Activated CD8-positive, alpha-beta memory T cell treated with anti-CD3 and anti-CD28 coated beads, Interleukin-2, amount 10 ng/mL, durations not matched to agents 7 days and 5 days (primary cell): Measurements from ENCODE around the gene MRPS30. TPM values are rescaled to one million over a fixed set of nuclear protein-coding genes. Genes with fewer than 3 reads are reported as not detected.
"Not testable (repeated sequence)": the region's sequence is repeated elsewhere in the genome, so short reads cannot be mapped to it uniquely, and the experiment has no call there.

Experiments
- ATAC-seq: fragments of 150-1000 bp; cut with Tn5 transposase; one replicate; pipeline ENCODE4 v1.10.0; 2021; ENCODE audit warnings: moderate library complexity
- CTCF ChIA-PET: fragments of 350-600 bp; sonication (Branson Sonifier 250); formaldehyde crosslinking; loops from one replicate; lab custom pipeline; 2021; ENCODE audit warnings: antibody characterized with exemption; lab: Charles Lee
- DNase-seq: peaks from one replicate; pipeline ENCODE4 v3.0.0-alpha.2; 2020
- H3K27ac Mint-ChIP-seq: one replicate; pipeline ENCODE4 v1.8.0; 2021; ENCODE audit warnings: mild to moderate bottlenecking, mixed read lengths
- H3K27me3 Mint-ChIP-seq: one replicate; pipeline ENCODE4 v1.8.0; 2021; ENCODE audit warnings: mixed read lengths
- H3K36me3 Mint-ChIP-seq: one replicate; pipeline ENCODE4 v1.8.0; 2021; ENCODE audit warnings: mild to moderate bottlenecking, mixed read lengths
- H3K4me1 Mint-ChIP-seq: one replicate; pipeline ENCODE4 v1.8.0; 2021; ENCODE audit warnings: mixed read lengths
- H3K4me3 Mint-ChIP-seq: one replicate; pipeline ENCODE4 v1.8.0; 2021; ENCODE audit warnings: mild to moderate bottlenecking, moderate library complexity, mixed read lengths
- H3K9me3 Mint-ChIP-seq: one replicate; pipeline ENCODE4 v1.8.0; 2022; ENCODE audit warnings: low read depth, mixed read lengths
- total RNA-seq, 2 experiments: library from RNA; stranded (reverse); gene quantifications; one replicate each; pipeline ENCODE4 v1.2.3, GENCODE V29; 2021

MRPS30 gene
- total RNA-seq, 2 experiments from 2014 or later, result 37.9 to 48.4 TPM

GRCh38 chr5:44795496-44795895 lies 13.3 kb upstream of the MRPS30 start:
- H3K4me3 Mint-ChIP-seq, result no peak overlapping the region
- H3K27ac Mint-ChIP-seq, result no peak overlapping the region
- peaks cover 17% of the 10 kb centered on the region for H3K36me3 Mint-ChIP-seq
- CTCF ChIA-PET, result no interaction called here
- ATAC-seq (no peak), DNase-seq (no peak)
- H3K4me1 Mint-ChIP-seq, result peaks cover 7% of the 10 kb centered on the region
- H3K27me3 Mint-ChIP-seq, result no peaks in the 10 kb centered on the region
- peaks cover 37% of the 10 kb centered on the region for H3K9me3 Mint-ChIP-seq

DNA sequence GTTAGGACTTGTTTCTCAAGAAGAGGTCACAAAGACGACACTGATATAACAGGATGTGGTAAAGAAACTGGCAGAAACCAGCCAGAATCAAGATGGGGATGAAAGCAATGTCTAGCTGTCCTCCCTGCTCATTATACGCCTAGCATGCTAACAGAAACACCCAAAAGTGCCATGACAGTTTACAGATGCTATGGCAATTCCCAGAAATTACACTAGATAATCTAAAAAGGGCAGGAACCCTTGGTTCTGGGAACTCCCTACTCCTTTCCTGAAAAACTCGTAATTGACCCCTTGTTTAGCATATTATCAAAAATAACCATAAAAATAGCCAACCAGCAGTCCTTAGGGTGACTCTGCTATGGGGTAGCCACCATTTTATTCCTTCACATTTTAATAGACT lies 10.9 kb upstream of the MRPS30 start:
- H3K36me3 Mint-ChIP-seq, result peaks cover 16% of the 10 kb centered on the region
- no peak for ATAC-seq
- CTCF ChIA-PET, result no interaction called here
- no peak for DNase-seq
- H3K27me3 Mint-ChIP-seq, result no peaks in the 10 kb centered on the region
- H3K9me3 Mint-ChIP-seq, result peaks cover 33% of the 10 kb centered on the region
- H3K4me1 Mint-ChIP-seq, result peaks cover 7% of the 10 kb centered on the region
- no peak overlapping the region for H3K27ac Mint-ChIP-seq
- H3K4me3 Mint-ChIP-seq, result no peak overlapping the region

DNA sequence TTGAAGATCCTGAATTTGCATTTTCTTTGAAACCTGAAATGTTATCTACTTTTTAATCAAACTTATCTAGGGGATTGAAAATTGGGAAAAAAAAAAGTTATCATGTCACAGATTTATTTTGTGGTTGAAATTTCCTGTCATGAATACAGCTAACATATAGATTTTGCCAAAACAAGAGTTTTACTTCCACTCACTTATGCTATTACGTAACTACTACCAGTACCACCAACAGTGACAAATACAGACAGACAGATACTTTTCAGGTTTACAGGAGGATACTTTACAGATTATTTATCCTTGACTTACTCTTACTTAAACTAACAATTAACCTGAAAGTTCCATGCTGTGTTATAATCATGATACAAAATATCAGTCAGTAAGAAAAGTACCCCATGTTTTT lies 6.8 kb upstream of the MRPS30 start:
- CTCF ChIA-PET, result no interaction called here
- Mint-ChIP-seq H3K27me3 (no peaks in the 10 kb centered on the region), H3K9me3 (peaks cover 4% of the 10 kb centered on the region), H3K27ac (no peak overlapping the region), H3K4me3 (no peak overlapping the region), H3K36me3 (peaks cover 4% of the 10 kb centered on the region), H3K4me1 (peaks cover 14% of the 10 kb centered on the region)
- DNase-seq (no peak), ATAC-seq (no peak)

DNA sequence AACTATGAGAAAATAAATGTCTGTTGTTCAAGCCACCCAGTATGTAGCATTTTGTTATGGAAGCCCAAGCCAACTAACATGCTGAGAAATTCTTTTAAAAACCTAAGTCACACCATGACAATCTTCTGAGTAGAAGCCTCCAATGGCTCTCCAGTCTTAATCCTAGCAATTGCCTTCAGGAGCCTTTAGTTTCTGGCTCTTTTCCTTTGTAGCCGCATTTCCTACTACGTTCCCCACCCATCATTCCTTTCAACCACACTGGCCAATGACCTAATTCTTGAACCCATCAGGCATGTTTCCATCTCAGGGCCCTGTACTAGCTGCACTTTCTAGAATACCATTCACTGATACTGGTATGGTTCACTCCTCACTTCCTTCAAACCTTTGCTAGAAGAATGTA lies 2.1 kb upstream of the MRPS30 start:
- H3K27me3 Mint-ChIP-seq, result no peaks in the 10 kb centered on the region

DNA sequence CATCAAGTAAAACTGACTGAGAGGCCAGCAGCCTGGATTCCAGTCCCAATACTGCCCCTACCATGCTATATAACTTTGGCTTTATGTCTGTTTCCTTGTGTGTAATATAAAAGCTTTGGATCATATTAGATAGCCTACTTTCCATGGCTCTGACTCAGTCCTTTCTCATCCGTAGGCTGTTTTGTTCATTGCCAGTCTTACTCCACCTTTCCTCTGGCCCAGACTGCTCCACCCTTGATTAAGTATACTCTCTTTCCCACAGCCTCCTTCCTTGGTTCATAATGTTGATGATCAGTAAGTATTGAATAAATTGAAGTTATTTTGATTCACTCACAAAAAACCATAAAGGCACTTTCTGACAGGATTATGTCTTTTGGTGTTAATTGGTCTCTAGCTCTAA lies 1.5 kb upstream of the MRPS30 start:
- H3K4me3 Mint-ChIP-seq, result peak overlapping the region; percentile 18
- no peak for ATAC-seq

More for the DNA sequence above, 2.1 kb upstream of the MRPS30 start:
- ATAC-seq (no peak), DNase-seq (no peak)
- Mint-ChIP-seq H3K9me3 (no peaks in the 10 kb centered on the region), H3K4me1 (peaks cover 34% of the 10 kb centered on the region), H3K36me3 (peaks cover 13% of the 10 kb centered on the region), H3K4me3 (no peak overlapping the region), H3K27ac (no peak overlapping the region)
- CTCF ChIA-PET, result no interaction called here

GRCh38 chr5:44809215-44809955 lies 638 bp downstream of the MRPS30 start:
- no peaks in the 10 kb centered on the region for H3K27me3 Mint-ChIP-seq
- CTCF ChIA-PET, result interaction anchor here (0.7 to 1.8 kb wide), 2 partner anchors 9 to 1325 kb away, joined by 3 to 6 read pairs; partner anchors contain the start of gene TMEM267
- H3K4me3 Mint-ChIP-seq, result peak overlapping the region; percentile 99
- peak; percentile 78 for DNase-seq
- peak overlapping the region; percentile 99 for H3K27ac Mint-ChIP-seq
- peaks cover 26% of the 10 kb centered on the region for H3K36me3 Mint-ChIP-seq
- H3K4me1 Mint-ChIP-seq, result peaks cover 43% of the 10 kb centered on the region
- ATAC-seq, result peak; percentile 52
- no peaks in the 10 kb centered on the region for H3K9me3 Mint-ChIP-seq

More for the DNA sequence above, 1.5 kb upstream of the MRPS30 start:
- Mint-ChIP-seq H3K36me3 (peaks cover 18% of the 10 kb centered on the region), H3K27ac (no peak overlapping the region), H3K4me1 (peaks cover 39% of the 10 kb centered on the region), H3K9me3 (no peaks in the 10 kb centered on the region), H3K27me3 (no peaks in the 10 kb centered on the region)
- no peak for DNase-seq
- CTCF ChIA-PET, result no interaction called here

DNA sequence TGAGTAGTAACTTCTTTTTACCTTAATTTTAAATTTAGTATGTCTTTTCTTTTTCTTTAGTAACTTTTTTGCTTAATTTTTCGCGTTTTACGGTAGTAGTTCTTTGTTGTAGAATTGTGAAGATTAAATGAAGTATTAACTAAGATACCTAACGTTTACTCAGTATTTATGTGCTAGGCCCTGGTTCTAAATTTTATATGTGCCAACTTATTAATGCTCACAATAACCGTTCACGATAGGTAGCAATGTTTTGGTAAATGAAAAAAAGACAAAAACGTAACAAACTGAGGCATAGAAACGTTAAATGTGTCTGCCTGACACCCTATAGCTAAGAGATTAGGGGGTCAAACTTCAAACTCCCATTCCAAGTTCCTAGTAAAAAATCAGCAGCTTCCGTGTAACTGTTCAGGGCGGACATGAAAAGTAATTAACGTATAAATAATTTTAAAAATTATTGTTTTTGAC lies 1.2 kb downstream of the MRPS30 start:
- Mint-ChIP-seq H3K27me3 (no peaks in the 10 kb centered on the region), H3K4me3 (peak overlapping the region; percentile 99), H3K36me3 (peaks cover 32% of the 10 kb centered on the region), H3K9me3 (no peaks in the 10 kb centered on the region), H3K27ac (peak overlapping the region; percentile 99), H3K4me1 (peaks cover 43% of the 10 kb centered on the region)
- CTCF ChIA-PET, result interaction anchor here (1.8 kb wide), 1 partner anchor 8 kb away, joined by 6 read pairs; no protein-coding TSS in a partner anchor
- ATAC-seq, result no peak
- no peak for DNase-seq

DNA sequence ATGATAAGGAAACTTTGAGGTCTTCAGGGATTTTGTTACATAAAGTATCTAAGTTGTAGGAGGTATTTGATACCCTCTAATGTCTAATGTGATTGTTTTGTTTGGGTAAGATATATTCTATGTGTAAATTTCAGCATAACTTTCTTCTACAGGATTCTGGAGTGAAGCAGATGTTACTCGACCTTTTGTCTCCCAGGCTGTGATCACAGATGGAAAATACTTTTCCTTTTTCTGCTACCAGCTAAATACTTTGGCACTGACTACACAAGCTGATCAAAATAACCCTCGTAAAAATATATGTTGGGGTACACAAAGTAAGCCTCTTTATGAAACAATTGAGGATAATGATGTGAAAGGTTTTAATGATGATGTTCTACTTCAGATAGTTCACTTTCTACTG lies 6.0 kb downstream of the MRPS30 start:
- H3K4me3 Mint-ChIP-seq, result no peak overlapping the region
- ATAC-seq, result no peak
- peaks cover 26% of the 10 kb centered on the region for H3K4me1 Mint-ChIP-seq
- H3K36me3 Mint-ChIP-seq, result peaks cover 46% of the 10 kb centered on the region
- no peak overlapping the region for H3K27ac Mint-ChIP-seq
- H3K27me3 Mint-ChIP-seq, result no peaks in the 10 kb centered on the region
- no peak for DNase-seq
- H3K9me3 Mint-ChIP-seq, result no peaks in the 10 kb centered on the region
- CTCF ChIA-PET, result no interaction called here

- H3K4me3 Mint-ChIP-seq, result no peak overlapping the region
- no peaks in the 10 kb centered on the region for H3K9me3 Mint-ChIP-seq
- ATAC-seq (no peak), DNase-seq (no peak)
- peaks cover 8% of the 10 kb centered on the region for H3K4me1 Mint-ChIP-seq
- CTCF ChIA-PET, result no interaction called here
- no peaks in the 10 kb centered on the region for H3K27me3 Mint-ChIP-seq
- H3K36me3 Mint-ChIP-seq, result peaks cover 50% of the 10 kb centered on the region
- H3K27ac Mint-ChIP-seq, result no peak overlapping the region
Observed at GRCh38 chr5:44821164-44821563, 12.4 kb downstream of the MRPS30 start.

DNA sequence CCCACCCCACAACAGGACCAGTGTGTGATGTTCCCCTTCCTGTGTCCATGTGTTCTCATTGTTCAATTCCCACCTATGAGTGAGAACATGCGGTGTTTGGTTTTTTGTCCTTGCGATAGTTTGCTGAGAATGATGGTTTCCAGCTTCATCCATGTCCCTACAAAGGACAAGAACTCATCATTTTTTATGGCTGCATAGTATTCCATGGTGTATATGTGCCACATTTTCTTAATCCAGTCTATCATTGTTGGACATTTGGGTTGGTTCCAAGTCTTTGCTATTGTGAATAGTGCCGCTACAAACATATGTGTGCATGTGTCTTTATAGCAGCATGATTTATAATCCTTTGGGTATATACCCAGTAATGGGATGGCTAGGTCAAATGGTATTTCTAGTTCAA lies 15.9 kb downstream of the MRPS30 start:
- H3K27me3 Mint-ChIP-seq, ATAC-seq, CTCF ChIA-PET, DNase-seq, H3K4me3 Mint-ChIP-seq, H3K27ac Mint-ChIP-seq, H3K9me3 Mint-ChIP-seq: not testable (repeated sequence)
- Mint-ChIP-seq H3K4me1 (peaks cover 17% of the 10 kb centered on the region), H3K36me3 (peaks cover 55% of the 10 kb centered on the region)

DNA sequence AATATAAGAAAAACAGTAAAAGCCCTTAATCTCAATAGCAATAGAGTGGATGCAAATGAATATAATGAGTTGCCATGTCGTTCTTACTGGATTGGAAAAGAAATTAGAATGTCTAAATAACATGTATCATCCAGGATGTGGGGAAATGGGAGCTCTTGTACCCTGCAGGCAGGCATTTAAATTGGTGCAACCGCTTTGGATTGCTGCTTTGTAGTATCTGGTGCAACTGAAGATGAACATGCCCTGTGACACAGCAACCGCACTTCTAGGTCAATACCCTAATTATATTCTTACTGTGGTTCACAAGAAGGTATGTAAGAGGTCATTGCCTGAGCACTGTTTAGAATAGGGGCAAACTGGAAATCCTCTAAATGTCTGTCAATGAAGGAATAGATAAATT lies 18.9 kb downstream of the MRPS30 start:
- Mint-ChIP-seq H3K36me3 (peaks cover 36% of the 10 kb centered on the region), H3K4me1 (peaks cover 12% of the 10 kb centered on the region), H3K27ac (no peak overlapping the region), H3K4me3 (no peak overlapping the region), H3K9me3 (no peaks in the 10 kb centered on the region), H3K27me3 (no peaks in the 10 kb centered on the region)
- CTCF ChIA-PET, result no interaction called here
- no peak for DNase-seq
- ATAC-seq, result no peak

GRCh38 chr5:44828719-44829118 lies 20.0 kb downstream of the MRPS30 start:
- DNase-seq (no peak), ATAC-seq (no peak)
- CTCF ChIA-PET, result no interaction called here
- Mint-ChIP-seq H3K4me3 (no peak overlapping the region), H3K36me3 (peaks cover 36% of the 10 kb centered on the region), H3K9me3 (no peaks in the 10 kb centered on the region), H3K27me3 (no peaks in the 10 kb centered on the region), H3K27ac (no peak overlapping the region), H3K4me1 (peaks cover 11% of the 10 kb centered on the region)

DNA sequence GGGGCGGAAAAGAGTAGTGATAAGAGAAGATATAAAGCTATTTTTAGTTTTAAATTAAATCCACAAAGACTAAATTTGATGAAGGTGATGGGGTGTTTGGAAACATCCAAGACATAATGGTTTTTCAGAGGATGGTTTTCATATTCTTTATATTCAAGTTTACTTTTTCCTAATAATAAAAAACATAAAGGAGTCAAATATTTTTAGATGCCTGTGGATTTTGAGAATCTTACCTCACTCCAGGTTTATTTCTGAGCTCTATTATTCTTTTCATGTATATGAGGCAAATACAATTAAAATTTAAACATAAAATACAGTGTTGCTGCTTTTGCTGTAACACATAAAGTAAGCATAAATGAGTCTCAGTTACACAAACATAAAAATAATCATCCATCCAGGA lies 22.2 kb downstream of the MRPS30 start:
- no peak for DNase-seq
- Mint-ChIP-seq H3K27ac (no peak overlapping the region), H3K4me3 (no peak overlapping the region), H3K9me3 (no peaks in the 10 kb centered on the region), H3K36me3 (peaks cover 26% of the 10 kb centered on the region), H3K4me1 (peaks cover 11% of the 10 kb centered on the region), H3K27me3 (no peaks in the 10 kb centered on the region)
- CTCF ChIA-PET, result interaction anchor here (0.6 kb wide), 1 partner anchor 12 kb away, joined by 3 read pairs; no protein-coding TSS in a partner anchor
- no peak for ATAC-seq

DNA sequence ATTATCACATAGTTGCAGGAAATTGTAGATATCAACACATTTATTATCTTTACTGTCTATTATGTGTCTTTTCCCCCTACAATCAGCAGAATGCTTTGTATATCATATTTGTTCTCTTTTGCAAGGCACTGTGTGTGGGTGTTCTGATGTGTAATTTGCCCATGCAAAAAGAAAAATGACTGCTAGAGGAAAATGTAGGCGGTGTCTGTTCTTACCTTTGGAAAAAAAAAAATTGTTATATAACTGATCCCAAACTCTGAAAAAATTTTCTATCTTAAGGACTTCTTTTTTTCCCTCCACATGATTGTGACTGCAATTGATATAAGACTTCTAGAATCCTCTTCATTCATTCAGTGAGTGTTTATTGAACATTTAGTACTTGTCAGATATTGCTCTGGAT lies 24.5 kb downstream of the MRPS30 start:
- ATAC-seq (no peak), DNase-seq (no peak)
- H3K4me3 Mint-ChIP-seq, result no peak overlapping the region
- no peak overlapping the region for H3K27ac Mint-ChIP-seq
- peaks cover 11% of the 10 kb centered on the region for H3K36me3 Mint-ChIP-seq
- peaks cover 3% of the 10 kb centered on the region for H3K9me3 Mint-ChIP-seq
- CTCF ChIA-PET, result no interaction called here
- H3K27me3 Mint-ChIP-seq, result no peaks in the 10 kb centered on the region
- H3K4me1 Mint-ChIP-seq, result peaks cover 3% of the 10 kb centered on the region
